Eye (tissue), 1 donor: ENCODE results near the gene CMTM2.
"Not testable (repeated sequence)": the region's sequence is repeated elsewhere in the genome, so short reads cannot be mapped to it uniquely, and the experiment has no call there.

ENCODE experiments used
- DNase-seq: peaks from one replicate; pipeline ENCODE4 v3.0.0-alpha.2; 2015

Gene CMTM2

GRCh38 chr16:66610111-66610820, 31.0 kb downstream of the CMTM2 start:
- no peak for DNase-seq

- not testable (repeated sequence) for DNase-seq
Observed at GRCh38 chr16:66611911-66612310, 32.6 kb downstream of the CMTM2 start.

GRCh38 chr16:66612422-66612821, 33.2 kb downstream of the CMTM2 start:
- no peak for DNase-seq

- no peak for DNase-seq
Observed at GRCh38 chr16:66614161-66614802, 35.0 kb downstream of the CMTM2 start.

GRCh38 chr16:66616169-66616568, 36.9 kb downstream of the CMTM2 start:
- DNase-seq, result no peak

GRCh38 chr16:66616592-66616991, 37.3 kb downstream of the CMTM2 start:
- no peak for DNase-seq

GRCh38 chr16:66617010-66617434, 37.8 kb downstream of the CMTM2 start:
- DNase-seq, result no peak

GRCh38 chr16:66617728-66618127, 38.5 kb downstream of the CMTM2 start:
- DNase-seq, result no peak

GRCh38 chr16:66618588-66619375, 39.5 kb downstream of the CMTM2 start:
- no peak for DNase-seq

GRCh38 chr16:66619534-66620428, 40.5 kb downstream of the CMTM2 start:
- DNase-seq, result no peak

GRCh38 chr16:66620429-66620795, 41.1 kb downstream of the CMTM2 start:
- no peak for DNase-seq

GRCh38 chr16:66621973-66622372, 42.7 kb downstream of the CMTM2 start:
- DNase-seq, result no peak

GRCh38 chr16:66622863-66623262, 43.6 kb downstream of the CMTM2 start:
- no peak for DNase-seq

- DNase-seq, result no peak
Observed at GRCh38 chr16:66623755-66624154, 44.5 kb downstream of the CMTM2 start.

- not testable (repeated sequence) for DNase-seq
Observed at GRCh38 chr16:66627611-66628378, 48.5 kb downstream of the CMTM2 start.

- DNase-seq, result no peak
Observed at GRCh38 chr16:66629856-66630255, 50.6 kb downstream of the CMTM2 start.

- not testable (repeated sequence) for DNase-seq
Observed at GRCh38 chr16:66630561-66631260, 51.4 kb downstream of the CMTM2 start.

GRCh38 chr16:66631558-66631957, 52.3 kb downstream of the CMTM2 start:
- not testable (repeated sequence) for DNase-seq

GRCh38 chr16:66634527-66635196, 55.4 kb downstream of the CMTM2 start:
- no peak for DNase-seq

- no peak for DNase-seq
Observed at GRCh38 chr16:66635406-66635805, 56.1 kb downstream of the CMTM2 start.

- no peak for DNase-seq
Observed at GRCh38 chr16:66636199-66636598, 56.9 kb downstream of the CMTM2 start.
